K562 (cell line): ENCODE data around the gene MBOAT1. TPM values are rescaled to one million over a fixed set of nuclear protein-coding genes. Genes with fewer than 3 reads are reported as not detected.
A peak's percentile ranks its signal among the peaks of the same experiment; 100 is the strongest.

ENCODE experiments used
- ATAC-seq: fragments of 200-7000 bp; cut with Tn5 transposase; 3 replicates; pipeline ENCODE4 v1.9.1; 2020; ENCODE audit warnings: moderate library complexity
- BruUV-seq: library from RNA; stranded (reverse); fragments of 400-500 nt; replicated peaks from 2 replicates; lab custom pipeline; 2021; lab: Mats Ljungman, UMichigan
- CTCF ChIA-PET: fragments of 300-600 bp; formaldehyde crosslinking; extraction: SDS; loops from one replicate; lab custom pipeline; 2021; ENCODE audit warnings: low intra/inter-chr PET ratio; lab: Yijun Ruan, JAX
- POLR2A ChIA-PET: fragments of 300-600, 350-650 bp; sonication (Branson Sonifier 250); formaldehyde crosslinking; extraction: SDS; loops from one replicate; lab custom pipeline; 2021; ENCODE audit warnings: antibody characterized with exemption, inconsistent platforms; lab: Yijun Ruan, JAX
- DNase-seq, 4 experiments: peaks; one replicate each; pipeline versions ENCODE4 v3.0.0 to v3.0.0-alpha.2; 2011 to 2018; ENCODE audit warnings: low spot score in 3 of 4, mixed read lengths in 3 of 4; ENCODE audit errors: extremely low read depth in 1 of 4
- FAIRE-seq: peaks from 2 replicates; lab custom pipeline; 2011; peaks lifted over from hg19 to GRCh38; lab: Jason Lieb, UNC
- H2AFZ ChIP-seq: 2 replicates; pipeline ENCODE4 v1.6.0; 2011; ENCODE audit warnings: low read depth, low read length, control low read depth, inconsistent platforms
- H3K27ac ChIP-seq: fragments of 200-600 bp; 3 replicates; pipeline ENCODE4 v1.8.0; 2011; ENCODE audit warnings: low read depth, mild to moderate bottlenecking, control low read depth, inconsistent platforms, low read length, moderate library complexity, mixed read lengths; ENCODE audit errors: extremely low read depth
- H3K27me3 ChIP-seq, 2 experiments: fragments of 300-600 bp in 1 of 2; 2 replicates in 1 of 2; 3 replicates in 1 of 2; pipeline versions ENCODE4 v1.6.0 to v1.8.0; 2011; ENCODE audit warnings: inconsistent platforms in 2 of 2, low read length in 2 of 2, mild to moderate bottlenecking in 1 of 2, mixed read lengths in 1 of 2, moderate library complexity in 1 of 2; ENCODE audit not compliant: control insufficient read depth in 2 of 2, insufficient read depth in 2 of 2
- H3K36me3 ChIP-seq: fragments of 300-600 bp; 3 replicates; pipeline ENCODE4 v1.8.0; 2011; ENCODE audit warnings: mild to moderate bottlenecking, low read length, inconsistent platforms; ENCODE audit not compliant: control insufficient read depth, insufficient read depth
- H3K4me1 ChIP-seq, 2 experiments: fragments of 200-600 bp in 1 of 2; replicated peaks in 1 of 2; 2 replicates in 1 of 2; 3 replicates in 1 of 2; pipeline versions ENCODE4 v1.5.1 to v1.8.0; 2011; ENCODE audit warnings: inconsistent platforms in 2 of 2, low read length in 2 of 2, mild to moderate bottlenecking in 1 of 2, mixed read lengths in 1 of 2, moderate library complexity in 1 of 2; ENCODE audit not compliant: control insufficient read depth in 2 of 2, insufficient read depth in 2 of 2
- H3K4me2 ChIP-seq: 2 replicates; pipeline ENCODE4 v1.6.1; 2011; ENCODE audit warnings: low read length, control low read depth, inconsistent platforms, mixed read lengths; ENCODE audit not compliant: insufficient read depth
- H3K4me3 ChIP-seq: fragments of 200-600 bp; sonication (generic), shearing (Covaris generic); 2 replicates; pipeline ENCODE4 v1.5.1; 2016; ENCODE audit warnings: control low read depth, inconsistent platforms
- H3K79me2 ChIP-seq: fragments of 200-600 bp; 3 replicates; pipeline ENCODE4 v1.8.0; 2011; ENCODE audit warnings: low read length, inconsistent platforms; ENCODE audit not compliant: control insufficient read depth, insufficient read depth
- H3K9ac ChIP-seq, 2 experiments: 2 replicates each; pipeline versions ENCODE4 v1.6.0 to v1.6.1; 2011; ENCODE audit warnings: low read depth in 2 of 2, low read length in 2 of 2, control low read depth in 1 of 2, inconsistent platforms in 1 of 2, mild to moderate bottlenecking in 1 of 2, mixed read lengths in 1 of 2; ENCODE audit not compliant: insufficient read depth in 1 of 2
- H3K9me1 ChIP-seq: one replicate; pipeline ENCODE4 v1.6.0; 2011; ENCODE audit warnings: inconsistent platforms, mild to moderate bottlenecking, low read length, moderate library complexity; ENCODE audit not compliant: control insufficient read depth, insufficient read depth
- H3K9me3 ChIP-seq: replicated peaks from 2 replicates; pipeline ENCODE4 v1.5.1; 2011; ENCODE audit warnings: low read depth, low read length, inconsistent platforms; ENCODE audit not compliant: control insufficient read depth, insufficient read depth
- H4K20me1 ChIP-seq: replicated peaks from 2 replicates; pipeline ENCODE4 v1.6.1; 2011; ENCODE audit warnings: low read length, inconsistent platforms, mixed read lengths; ENCODE audit not compliant: control insufficient read depth, insufficient read depth
- CXXC5 ChIP-seq: fragments of 250-450 bp; sonication (Bioruptor Pico); IDR thresholded peaks from 2 replicates; pipeline ENCODE4 v1.8.0; 2022; ENCODE audit warnings: inconsistent platforms, mild to moderate bottlenecking, moderate library complexity
- GATA2 ChIP-seq: sonication (generic); formaldehyde crosslinking; IDR thresholded peaks from 2 replicates; pipeline ENCODE4 v1.4.0; 2020; ENCODE audit warnings: mild to moderate bottlenecking, missing genetic modification reagents
- PCBP2 ChIP-seq: fragments of 200-400 bp; formaldehyde crosslinking; IDR thresholded peaks from 2 replicates; pipeline ENCODE4 v1.6.1; 2018; ENCODE audit warnings: low read length, low read depth, mild to moderate bottlenecking, moderate library complexity; ENCODE audit not compliant: poor library complexity, severe bottlenecking
- RCOR1 ChIP-seq, 2 experiments: IDR thresholded peaks; 2 replicates each; pipeline ENCODE4 v1.6.1; 2012; ENCODE audit warnings: low read depth in 2 of 2, low read length in 2 of 2, borderline replicate concordance in 1 of 2, improper control_type of control experiment in 1 of 2
- REST ChIP-seq, 2 experiments: fragments of 450-650 bp; formaldehyde crosslinking in 1 of 2; IDR thresholded peaks; 2 replicates each; pipeline versions ENCODE4 v1.4.0 to v1.6.1; 2014 to 2020; ENCODE audit warnings: mild to moderate bottlenecking in 2 of 2, borderline replicate concordance in 1 of 2, low read depth in 1 of 2
- ZNF212 ChIP-seq: fragments of 450-650 bp; formaldehyde crosslinking; IDR thresholded peaks from 2 replicates; pipeline ENCODE4 v1.4.0; 2020; ENCODE audit warnings: mild to moderate bottlenecking
- ZNF764 ChIP-seq: fragments of 250-450 bp; sonication (Bioruptor Pico); IDR thresholded peaks from 2 replicates; pipeline ENCODE4 v1.4.0; 2020; ENCODE audit warnings: low read depth, mild to moderate bottlenecking, moderate library complexity
- WGBS: fragments of 100-300 bp; shearing (Covaris generic); methylation state at CpG from one replicate; pipeline ENCODE4 v1.1.6; 2016; ENCODE audit warnings: low coverage, mixed read lengths; ENCODE audit not compliant: insufficient coverage; ENCODE audit errors: missing lambda C conversion rate; 5-methylcytosine and 5-hydroxymethylcytosine counted together
- in situ Hi-C: fragments of 300-500 bp; cut with MboI; formaldehyde crosslinking; loops from 4 replicates; pipeline ENCODE4 v1.15.0; 2018; ENCODE audit warnings: inconsistent platforms, mixed read lengths
- intact Hi-C: fragments of 100-400 bp; cut with micrococcal nuclease; formaldehyde crosslinking; loops from 2 replicates; pipeline ENCODE4 v1.14.2; 2022
- polyA plus RNA-seq, 8 experiments: library from polyadenylated mRNA; depleted of rRNA in 4 of 8; stranded (reverse) in 5 of 8; unstranded in 3 of 8; fragments of >200 nt; fragmentation: Nextera tagmentation in 2 of 8; fragmentation: Illumina TruSeq in 1 of 8; extraction: Ambion mirVana in 2 of 8; extraction: Trizol in 1 of 8; gene quantifications; 2 replicates each; pipeline versions ENCODE4 v1.2.1 to v1.2.3, GENCODE V29; 2011 to 2014; ENCODE audit warnings: inconsistent platforms in 1 of 8, missing spikeins in 1 of 8
- total RNA-seq, 7 experiments: library from RNA; depleted of rRNA in 6 of 7; stranded (reverse); fragments of >200 nt in 6 of 7; fragmentation: Illumina TruSeq in 2 of 7; extraction: Trizol in 2 of 7; gene quantifications; 2 replicates each; pipeline versions ENCODE4 v1.2.1 to v1.2.3, GENCODE V29; 2011 to 2021; ENCODE audit warnings: low replicate concordance in 1 of 7
- TF ChIP-seq, protein P1 (sequence below): fragments of 450-650 bp; formaldehyde crosslinking; IDR thresholded peaks from 2 replicates; pipeline ENCODE4 v1.4.0; 2020; ENCODE audit warnings: mild to moderate bottlenecking, moderate library complexity

The MBOAT1 gene
- total and polyA plus RNA-seq, 9 of the 15 experiments (the other 6 are each of a cell fraction or from before 2014, with no cell fraction given) = 0.13 to 16.5 (median 10.3) TPM

DNA sequence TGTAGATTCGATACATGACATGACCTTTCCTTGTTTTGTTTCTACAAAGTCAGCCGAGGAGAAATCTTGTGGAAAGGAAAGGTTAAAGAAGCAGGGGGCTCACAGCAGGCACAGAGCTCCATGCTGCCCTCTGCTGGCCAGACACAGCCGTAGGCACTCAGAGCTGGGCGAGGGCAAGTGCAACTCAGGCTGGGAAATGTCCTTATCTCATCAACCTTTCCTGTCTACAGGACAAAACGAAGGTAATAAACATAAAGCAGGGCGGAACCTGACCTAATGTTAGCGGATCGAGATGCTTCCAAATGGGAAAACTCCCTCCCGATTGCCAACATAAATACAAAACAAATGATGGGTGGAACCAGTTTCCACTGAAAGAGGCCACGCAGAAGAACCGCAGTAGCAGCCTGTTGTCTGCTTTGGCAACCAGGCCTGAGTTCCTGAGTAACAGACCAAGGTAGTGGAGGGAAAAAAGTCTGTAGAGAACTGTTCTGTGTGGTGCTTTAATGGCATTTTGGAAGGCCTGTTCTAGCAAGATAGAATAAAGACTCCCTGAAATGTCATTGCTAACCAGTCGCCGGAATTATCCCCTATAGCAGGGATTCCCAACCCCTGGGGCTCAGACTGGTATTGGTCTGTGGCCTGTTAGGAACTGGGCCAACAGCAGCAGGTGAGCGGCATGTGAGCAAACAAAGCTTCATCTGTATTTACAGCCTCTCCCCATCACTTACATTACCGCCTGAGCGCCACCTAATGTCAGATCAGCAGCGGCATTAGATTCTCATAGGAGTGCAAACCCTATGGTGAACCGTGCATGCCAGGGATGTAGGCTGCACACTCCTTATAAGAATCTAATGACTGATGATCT is 85.2 kb downstream of the MBOAT1 start:
- no TSS peak for BruUV-seq
- peak; percentile 93 for FAIRE-seq
- peak; percentile 47 for TF ChIP-seq GATA2 (CRISPR knock-in tag)
- no peak for TF ChIP-seq PCBP2
- TF ChIP-seq REST (IDR thresholded peaks at IDR 0.05; ENCODE audit: borderline replicate concordance) = peak; percentile 58; the same call in 1 of the 2 replicates
- TF ChIP-seq REST (CRISPR knock-in tag; IDR thresholded peaks at IDR 0.05; ENCODE audit: low read depth) = no peak
- TF ChIP-seq ZNF764 (CRISPR knock-in tag) = no peak
- TF ChIP-seq, protein P1, sequence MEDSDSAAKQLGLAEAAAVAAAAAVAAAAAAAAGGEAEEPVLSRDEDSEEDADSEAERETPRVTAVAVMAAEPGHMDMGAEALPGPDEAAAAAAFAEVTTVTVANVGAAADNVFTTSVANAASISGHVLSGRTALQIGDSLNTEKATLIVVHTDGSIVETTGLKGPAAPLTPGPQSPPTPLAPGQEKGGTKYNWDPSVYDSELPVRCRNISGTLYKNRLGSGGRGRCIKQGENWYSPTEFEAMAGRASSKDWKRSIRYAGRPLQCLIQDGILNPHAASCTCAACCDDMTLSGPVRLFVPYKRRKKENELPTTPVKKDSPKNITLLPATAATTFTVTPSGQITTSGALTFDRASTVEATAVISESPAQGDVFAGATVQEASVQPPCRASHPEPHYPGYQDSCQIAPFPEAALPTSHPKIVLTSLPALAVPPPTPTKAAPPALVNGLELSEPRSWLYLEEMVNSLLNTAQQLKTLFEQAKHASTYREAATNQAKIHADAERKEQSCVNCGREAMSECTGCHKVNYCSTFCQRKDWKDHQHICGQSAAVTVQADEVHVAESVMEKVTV = peak; percentile 43; the same call in 1 of the 2 replicates
- no peak for TF ChIP-seq ZNF212 (CRISPR knock-in tag)
- TF ChIP-seq CXXC5 (CRISPR knock-in tag) = no peak
- 0 out of 4 replicates have a peak, but pooled peaks of 1 of the 2 experiments have one; percentile 25 for TF ChIP-seq RCOR1 (IDR thresholded peaks at IDR 0.05; ENCODE audit: borderline replicate concordance in 1 of 2, low read depth in 2 of 2, low read length in 2 of 2)

More for the DNA sequence above, 85.2 kb downstream of the MBOAT1 start:
- 28% methylated on average over 18 of the region's 18 CpGs for WGBS
- Histone ChIP-seq H3K9me3 (no peaks in the 10 kb centered on the region), H3K79me2 (no peaks in the 10 kb centered on the region), H3K27ac (no peak overlapping the region), H3K9me1 (no peaks in the 10 kb centered on the region), H3K4me1 (peaks cover 0 to 7% of the 10 kb centered on the region in 2 experiments; a peak in 2 of 5 replicates), H3K4me2 (peak overlapping the region; percentile 60), H4K20me1 (no peaks in the 10 kb centered on the region), H2AFZ (peak overlapping the region; percentile 45), H3K9ac (no peak overlapping the region), H3K4me3 (no peak overlapping the region), H3K27me3 (no peaks in the 10 kb centered on the region), H3K36me3 (0 out of 3 replicates have a peak, but pooled peaks cover 10% of the 10 kb centered on the region)
- in situ Hi-C loops = loop anchor here (10.0 kb wide), 1 partner anchor 148 kb away; no protein-coding TSS in a partner anchor
- intact Hi-C loops = loop anchor here (1.0 to 2.0 kb wide), 2 partner anchors 35 to 86 kb away; partner anchors contain the start of gene MBOAT1
- CTCF ChIA-PET = interaction anchor here (0.8 kb wide), 1 partner anchor 34 kb away, joined by 3 read pairs; no protein-coding TSS in a partner anchor
- peak; percentile 83 to 87 (median 86) for DNase-seq
- peak; percentile 99 for ATAC-seq
- POLR2A ChIA-PET = interaction anchor here (0.6 to 1.4 kb wide), 6 partner anchors 20 to 391 kb away, joined by 3 to 5 read pairs (median 4); no protein-coding TSS in a partner anchor
